Liver (tissue), 9 donors: Measurements from ENCODE around the gene PPT2. TPM values are rescaled to one million over a fixed set of nuclear protein-coding genes. Genes with fewer than 3 reads are reported as not detected.
"Not testable (repeated sequence)": the region's sequence is repeated elsewhere in the genome, so short reads cannot be mapped to it uniquely, and the experiment has no call there.

Experiments
- DNase-seq: peaks from one replicate; pipeline ENCODE4 v3.0.0-alpha.2; 2017; ENCODE audit warnings: low spot score
- H3K27ac ChIP-seq, 2 donors: one replicate each; pipeline ENCODE4 v1.7.0; 2013; ENCODE audit warnings: inconsistent platforms in 2 of 2, low read length in 2 of 2, control low read depth in 1 of 2, low read depth in 1 of 2, mild to moderate bottlenecking in 1 of 2
- H3K27me3 ChIP-seq, 4 donors: one replicate each; pipeline versions ENCODE4 v1.6.1 to v1.7.0; 2013; ENCODE audit warnings: low read length in 3 of 4, inconsistent platforms in 1 of 4, mild to moderate bottlenecking in 1 of 4, moderate library complexity in 1 of 4; ENCODE audit not compliant: control insufficient read depth in 4 of 4, insufficient read depth in 4 of 4
- H3K36me3 ChIP-seq, 4 donors: one replicate each; pipeline versions ENCODE4 v1.6.1 to v1.7.0; 2013; ENCODE audit warnings: low read length in 3 of 4, mild to moderate bottlenecking in 3 of 4, low read depth in 1 of 4, moderate library complexity in 1 of 4; ENCODE audit not compliant: control insufficient read depth in 4 of 4, insufficient read depth in 3 of 4
- H3K4me1 ChIP-seq, 4 donors: one replicate each; pipeline versions ENCODE4 v1.6.1 to v1.7.0; 2013; ENCODE audit warnings: low read length in 3 of 4, mild to moderate bottlenecking in 3 of 4, moderate library complexity in 1 of 4; ENCODE audit not compliant: control insufficient read depth in 4 of 4, insufficient read depth in 4 of 4
- H3K4me3 ChIP-seq, 3 donors: one replicate each; pipeline versions ENCODE4 v1.6.1 to v1.7.0; 2013; ENCODE audit warnings: low read length in 3 of 3, control low read depth in 1 of 3, low read depth in 1 of 3, mild to moderate bottlenecking in 1 of 3
- H3K9ac ChIP-seq, 2 donors: one replicate each; pipeline ENCODE4 v1.7.0; 2013; ENCODE audit warnings: low read length in 2 of 2, mild to moderate bottlenecking in 2 of 2, moderate library complexity in 2 of 2, control low read depth in 1 of 2, low read depth in 1 of 2
- H3K9me3 ChIP-seq, 4 donors: one replicate each; pipeline versions ENCODE4 v1.6.1 to v1.7.0; 2013; ENCODE audit warnings: low read length in 3 of 4; ENCODE audit not compliant: control insufficient read depth in 4 of 4
- HNF4A ChIP-seq, 2 donors: conservative IDR thresholded peaks; 2 replicates each; pipeline ENCODE4 v1.6.1; 2016; ENCODE audit warnings: antibody characterized with exemption in 2 of 2, mild to moderate bottlenecking in 2 of 2
- HNF4G ChIP-seq: IDR thresholded peaks from 2 replicates; pipeline ENCODE4 v1.6.1; 2016; ENCODE audit warnings: antibody characterized with exemption
- JUND ChIP-seq, 2 donors: IDR thresholded peaks; 2 replicates each; pipeline ENCODE4 v1.6.1; 2016; ENCODE audit warnings: antibody characterized with exemption in 2 of 2
- NR2F2 ChIP-seq: IDR thresholded peaks from 2 replicates; pipeline ENCODE4 v1.6.1; 2016; ENCODE audit warnings: antibody characterized with exemption
- RXRA ChIP-seq, 2 donors: IDR thresholded peaks; 2 replicates each; pipeline ENCODE4 v1.6.1; 2017 to 2018; ENCODE audit warnings: antibody characterized with exemption in 2 of 2, mild to moderate bottlenecking in 1 of 2
- SP1 ChIP-seq: IDR thresholded peaks from 2 replicates; pipeline ENCODE4 v1.6.1; 2018; ENCODE audit warnings: antibody characterized with exemption, mild to moderate bottlenecking
- TAF1 ChIP-seq: conservative IDR thresholded peaks from 2 replicates; pipeline ENCODE4 v1.6.1; 2016; ENCODE audit warnings: antibody characterized with exemption, mild to moderate bottlenecking
- YY1 ChIP-seq: IDR thresholded peaks from 2 replicates; pipeline ENCODE4 v1.6.1; 2016; ENCODE audit warnings: antibody characterized with exemption, mild to moderate bottlenecking
- WGBS: extraction: QIAGEN DNeasy Blood & Tissue Kit; methylation state at CpG from one replicate; pipeline ENCODE4 v1.1.7; 2013; 5-methylcytosine and 5-hydroxymethylcytosine counted together
- polyA plus RNA-seq, 2 donors: library from polyadenylated mRNA; stranded (reverse) in 1 of 2; unstranded in 1 of 2; fragments of 200-250 nt in 1 of 2; fragments of >200 nt in 1 of 2; fragmentation: Nextera tagmentation in 1 of 2; extraction: Ambion mirVana in 1 of 2; gene quantifications; one replicate each; pipeline versions ENCODE4 v1.2.1 to v1.2.3, GENCODE V29; 2013 to 2015
- total RNA-seq, 2 donors: library from RNA; depleted of rRNA; stranded (reverse); fragments of >200 nt; gene quantifications; one replicate each; pipeline ENCODE4 v1.2.3, GENCODE V29; 2014
- TF ChIP-seq, protein P1 (sequence below): IDR thresholded peaks from 2 replicates; pipeline ENCODE4 v1.6.1; 2016; ENCODE audit warnings: antibody characterized with exemption
- TF ChIP-seq, protein P2 (sequence below): IDR thresholded peaks from 2 replicates; pipeline ENCODE4 v1.6.1; 2016; ENCODE audit warnings: antibody characterized with exemption
- TF ChIP-seq, protein P3 (sequence below): fragments of 150-350 bp; IDR thresholded peaks from 2 replicates; pipeline ENCODE4 v1.5.1; 2017; ENCODE audit warnings: improper control_type of control experiment, low read depth, low read length; ENCODE audit not compliant: missing input control
- TF ChIP-seq, protein P4 (sequence below): IDR thresholded peaks from 2 replicates; pipeline ENCODE4 v1.6.1; 2016; ENCODE audit warnings: antibody characterized with exemption, mild to moderate bottlenecking
- donor health status: healthy.
- donor health status: healthy.
- donor health status: healthy.
- donor health status: healthy.
- donor health status: healthy.

Gene PPT2
- total and polyA plus RNA-seq, 4 donors: 7.6 to 47.4 (median 15.1) TPM

DNA sequence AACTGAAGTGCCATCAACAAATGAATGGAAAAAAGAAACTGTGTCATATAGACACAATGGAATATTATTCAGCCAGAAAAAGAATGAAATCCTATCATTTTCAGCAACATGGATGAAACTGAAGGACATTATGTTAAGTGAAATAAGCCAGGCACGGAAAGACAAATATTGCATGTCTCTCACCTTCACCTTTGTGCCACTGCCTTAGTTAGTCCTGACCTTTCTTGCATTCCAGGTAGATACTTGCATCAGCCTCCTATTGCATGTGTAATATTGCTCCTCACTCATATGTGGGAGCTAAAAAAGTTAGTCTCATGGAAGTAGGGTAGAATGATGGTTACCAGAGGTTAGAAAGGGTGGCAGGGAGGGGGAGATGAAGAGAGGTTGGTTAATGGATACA, 55.1 kb downstream of the PPT2 start:
- Histone ChIP-seq H3K27ac (no peak overlapping the region), H3K27me3 (no peaks in the 10 kb centered on the region), H3K4me3 (no peak overlapping the region), H3K9ac (no peak overlapping the region), H3K36me3 (no peaks in the 10 kb centered on the region), H3K4me1 (no peaks in the 10 kb centered on the region), H3K9me3 (no peaks in the 10 kb centered on the region)
- WGBS: 59% methylated on average over 1 of the region's 1 CpG
- DNase-seq: no peak
- TF ChIP-seq SP1: peak; percentile 37
- TF ChIP-seq RXRA (IDR thresholded peaks at IDR 0.05): peak in 1 of 2 donors; percentile 41
- no peak for TF ChIP-seq YY1

DNA sequence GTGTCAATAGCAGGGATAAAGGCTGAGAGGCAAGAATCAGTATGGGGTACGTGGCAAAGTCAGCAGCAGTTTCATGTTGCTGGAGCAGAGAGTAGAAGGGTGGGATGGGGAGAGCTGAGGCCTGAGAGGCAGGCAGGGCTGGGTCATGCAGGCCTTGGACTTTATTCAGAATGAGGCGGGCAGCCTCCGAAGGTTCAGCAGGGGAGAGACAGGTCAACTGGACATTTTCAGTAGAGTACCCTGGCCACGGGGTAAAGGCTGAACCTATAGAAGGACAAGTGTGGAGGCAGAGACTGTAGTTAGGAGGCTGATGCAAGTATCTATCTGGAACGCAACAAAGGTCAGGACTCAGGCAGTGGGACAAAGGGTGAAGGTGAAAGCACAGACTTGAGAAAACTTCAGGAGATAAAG, 56.3 kb downstream of the PPT2 start:
- H3K4me1 ChIP-seq: no peaks in the 10 kb centered on the region
- no peak for DNase-seq
- WGBS: 77% methylated on average over 5 of the region's 5 CpGs
- no peaks in the 10 kb centered on the region for H3K27me3 ChIP-seq
- TF ChIP-seq, protein P1, sequence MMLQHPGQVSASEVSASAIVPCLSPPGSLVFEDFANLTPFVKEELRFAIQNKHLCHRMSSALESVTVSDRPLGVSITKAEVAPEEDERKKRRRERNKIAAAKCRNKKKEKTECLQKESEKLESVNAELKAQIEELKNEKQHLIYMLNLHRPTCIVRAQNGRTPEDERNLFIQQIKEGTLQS: no peak
- TF ChIP-seq SP1 (no peak), YY1 (no peak)
- TF ChIP-seq, protein P2, sequence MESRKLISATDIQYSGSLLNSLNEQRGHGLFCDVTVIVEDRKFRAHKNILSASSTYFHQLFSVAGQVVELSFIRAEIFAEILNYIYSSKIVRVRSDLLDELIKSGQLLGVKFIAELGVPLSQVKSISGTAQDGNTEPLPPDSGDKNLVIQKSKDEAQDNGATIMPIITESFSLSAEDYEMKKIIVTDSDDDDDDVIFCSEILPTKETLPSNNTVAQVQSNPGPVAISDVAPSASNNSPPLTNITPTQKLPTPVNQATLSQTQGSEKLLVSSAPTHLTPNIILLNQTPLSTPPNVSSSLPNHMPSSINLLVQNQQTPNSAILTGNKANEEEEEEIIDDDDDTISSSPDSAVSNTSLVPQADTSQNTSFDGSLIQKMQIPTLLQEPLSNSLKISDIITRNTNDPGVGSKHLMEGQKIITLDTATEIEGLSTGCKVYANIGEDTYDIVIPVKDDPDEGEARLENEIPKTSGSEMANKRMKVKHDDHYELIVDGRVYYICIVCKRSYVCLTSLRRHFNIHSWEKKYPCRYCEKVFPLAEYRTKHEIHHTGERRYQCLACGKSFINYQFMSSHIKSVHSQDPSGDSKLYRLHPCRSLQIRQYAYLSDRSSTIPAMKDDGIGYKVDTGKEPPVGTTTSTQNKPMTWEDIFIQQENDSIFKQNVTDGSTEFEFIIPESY: no peak
- H3K27ac ChIP-seq: no peak overlapping the region
- no peaks in the 10 kb centered on the region for H3K36me3 ChIP-seq
- H3K9ac ChIP-seq: no peak overlapping the region
- no peaks in the 10 kb centered on the region for H3K9me3 ChIP-seq
- H3K4me3 ChIP-seq: no peak overlapping the region

DNA sequence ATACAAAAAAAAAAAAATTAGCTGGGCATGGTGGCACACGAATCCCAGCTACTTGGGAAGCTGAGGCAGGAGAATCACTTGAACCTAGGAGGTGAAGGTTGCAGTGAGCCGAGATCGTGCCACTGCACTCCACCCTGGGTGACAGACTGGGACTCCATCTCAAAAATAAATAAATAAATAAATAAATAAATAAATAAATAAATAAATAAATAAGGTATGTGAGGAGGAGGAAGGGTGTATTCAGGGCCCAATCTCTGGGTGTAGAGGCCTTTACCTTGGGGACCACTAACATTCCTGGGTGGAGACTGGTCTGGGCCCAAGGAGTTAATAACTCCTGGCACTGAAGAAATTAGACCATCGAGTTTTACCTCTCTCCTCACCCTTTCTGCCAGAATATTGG, 57.5 kb downstream of the PPT2 start:
- not testable (repeated sequence) for H3K4me1 ChIP-seq, H3K9ac ChIP-seq, H3K27ac ChIP-seq, H3K36me3 ChIP-seq, DNase-seq, H3K9me3 ChIP-seq, H3K27me3 ChIP-seq, H3K4me3 ChIP-seq
- 83% methylated on average over 4 of the region's 4 CpGs for WGBS

DNA sequence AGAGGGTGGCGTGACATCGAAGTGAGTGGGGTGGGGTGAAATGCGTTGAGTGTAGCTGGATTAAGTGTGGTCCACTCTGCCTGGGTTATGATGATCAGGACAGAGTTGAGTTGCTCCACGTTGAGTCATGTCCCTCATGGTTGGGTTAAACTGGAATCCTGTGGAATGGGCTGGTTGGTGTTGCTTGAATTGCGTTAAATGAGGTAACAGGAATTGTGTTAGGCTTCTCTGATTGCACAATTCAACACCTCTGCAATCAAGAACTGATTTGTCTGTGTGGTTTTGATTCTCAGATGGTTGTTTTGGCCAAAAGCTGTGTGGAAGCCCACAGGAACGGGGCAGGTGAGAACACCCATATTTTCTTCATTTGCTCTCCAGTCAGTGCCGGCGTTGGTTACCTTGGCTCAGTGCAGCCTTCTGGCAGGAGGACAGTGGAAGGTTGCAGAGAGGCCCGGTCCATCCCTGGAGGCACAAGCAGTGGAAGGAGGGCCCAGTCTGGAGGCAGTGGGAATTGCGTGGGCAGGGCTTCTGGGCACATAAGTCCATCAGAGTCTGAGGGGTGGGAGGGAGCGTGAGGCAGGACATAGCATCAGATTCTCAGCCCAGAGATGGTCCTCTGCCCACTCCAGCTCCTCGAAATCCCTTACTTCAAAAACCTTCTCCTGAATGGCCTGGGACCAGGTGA, 58.3 kb downstream of the PPT2 start:
- H3K4me1 ChIP-seq: no peaks in the 10 kb centered on the region
- H3K27ac ChIP-seq: no peak overlapping the region
- H3K9me3 ChIP-seq: no peaks in the 10 kb centered on the region
- no peak overlapping the region for H3K9ac ChIP-seq
- H3K4me3 ChIP-seq: no peak overlapping the region
- DNase-seq: no peak
- 85% methylated on average over 12 of the region's 12 CpGs for WGBS
- no peaks in the 10 kb centered on the region for H3K27me3 ChIP-seq
- no peaks in the 10 kb centered on the region for H3K36me3 ChIP-seq
- no peak for TF ChIP-seq HNF4A (conservative IDR thresholded peaks at IDR 0.05)
- TF ChIP-seq TAF1: no peak
- TF ChIP-seq JUND (IDR thresholded peaks at IDR 0.05): no peak
- TF ChIP-seq, protein P2: no peak
- no peak for TF ChIP-seq YY1
- TF ChIP-seq, protein P1: no peak
- TF ChIP-seq HNF4G: no peak
- TF ChIP-seq, protein P3, sequence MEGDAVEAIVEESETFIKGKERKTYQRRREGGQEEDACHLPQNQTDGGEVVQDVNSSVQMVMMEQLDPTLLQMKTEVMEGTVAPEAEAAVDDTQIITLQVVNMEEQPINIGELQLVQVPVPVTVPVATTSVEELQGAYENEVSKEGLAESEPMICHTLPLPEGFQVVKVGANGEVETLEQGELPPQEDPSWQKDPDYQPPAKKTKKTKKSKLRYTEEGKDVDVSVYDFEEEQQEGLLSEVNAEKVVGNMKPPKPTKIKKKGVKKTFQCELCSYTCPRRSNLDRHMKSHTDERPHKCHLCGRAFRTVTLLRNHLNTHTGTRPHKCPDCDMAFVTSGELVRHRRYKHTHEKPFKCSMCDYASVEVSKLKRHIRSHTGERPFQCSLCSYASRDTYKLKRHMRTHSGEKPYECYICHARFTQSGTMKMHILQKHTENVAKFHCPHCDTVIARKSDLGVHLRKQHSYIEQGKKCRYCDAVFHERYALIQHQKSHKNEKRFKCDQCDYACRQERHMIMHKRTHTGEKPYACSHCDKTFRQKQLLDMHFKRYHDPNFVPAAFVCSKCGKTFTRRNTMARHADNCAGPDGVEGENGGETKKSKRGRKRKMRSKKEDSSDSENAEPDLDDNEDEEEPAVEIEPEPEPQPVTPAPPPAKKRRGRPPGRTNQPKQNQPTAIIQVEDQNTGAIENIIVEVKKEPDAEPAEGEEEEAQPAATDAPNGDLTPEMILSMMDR: no peak
- TF ChIP-seq, protein P4, sequence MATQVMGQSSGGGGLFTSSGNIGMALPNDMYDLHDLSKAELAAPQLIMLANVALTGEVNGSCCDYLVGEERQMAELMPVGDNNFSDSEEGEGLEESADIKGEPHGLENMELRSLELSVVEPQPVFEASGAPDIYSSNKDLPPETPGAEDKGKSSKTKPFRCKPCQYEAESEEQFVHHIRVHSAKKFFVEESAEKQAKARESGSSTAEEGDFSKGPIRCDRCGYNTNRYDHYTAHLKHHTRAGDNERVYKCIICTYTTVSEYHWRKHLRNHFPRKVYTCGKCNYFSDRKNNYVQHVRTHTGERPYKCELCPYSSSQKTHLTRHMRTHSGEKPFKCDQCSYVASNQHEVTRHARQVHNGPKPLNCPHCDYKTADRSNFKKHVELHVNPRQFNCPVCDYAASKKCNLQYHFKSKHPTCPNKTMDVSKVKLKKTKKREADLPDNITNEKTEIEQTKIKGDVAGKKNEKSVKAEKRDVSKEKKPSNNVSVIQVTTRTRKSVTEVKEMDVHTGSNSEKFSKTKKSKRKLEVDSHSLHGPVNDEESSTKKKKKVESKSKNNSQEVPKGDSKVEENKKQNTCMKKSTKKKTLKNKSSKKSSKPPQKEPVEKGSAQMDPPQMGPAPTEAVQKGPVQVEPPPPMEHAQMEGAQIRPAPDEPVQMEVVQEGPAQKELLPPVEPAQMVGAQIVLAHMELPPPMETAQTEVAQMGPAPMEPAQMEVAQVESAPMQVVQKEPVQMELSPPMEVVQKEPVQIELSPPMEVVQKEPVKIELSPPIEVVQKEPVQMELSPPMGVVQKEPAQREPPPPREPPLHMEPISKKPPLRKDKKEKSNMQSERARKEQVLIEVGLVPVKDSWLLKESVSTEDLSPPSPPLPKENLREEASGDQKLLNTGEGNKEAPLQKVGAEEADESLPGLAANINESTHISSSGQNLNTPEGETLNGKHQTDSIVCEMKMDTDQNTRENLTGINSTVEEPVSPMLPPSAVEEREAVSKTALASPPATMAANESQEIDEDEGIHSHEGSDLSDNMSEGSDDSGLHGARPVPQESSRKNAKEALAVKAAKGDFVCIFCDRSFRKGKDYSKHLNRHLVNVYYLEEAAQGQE: no peak
- no peak for TF ChIP-seq SP1
- no peak for TF ChIP-seq NR2F2
